DOHH2 (cell line): Measurements from ENCODE around the gene SHISA3.

Source experiments
- EZH2phosphoT487 ChIP-seq: fragments of 200-600 bp; sonication (generic); IDR thresholded peaks from 2 replicates; pipeline ENCODE4 v1.6.1; 2017; ENCODE audit warnings: borderline replicate concordance, mild to moderate bottlenecking, antibody characterized with exemption, low read length, moderate library complexity, mixed read lengths
- TF ChIP-seq, protein P1 (sequence below): fragments of 200-600 bp; sonication (generic); IDR thresholded peaks from one replicate; pipeline ENCODE4 v1.5.1; 2014; ENCODE audit warnings: antibody characterized with exemption, mild to moderate bottlenecking, low read depth, low read length; ENCODE audit not compliant: poor library complexity, severe bottlenecking

DNA sequence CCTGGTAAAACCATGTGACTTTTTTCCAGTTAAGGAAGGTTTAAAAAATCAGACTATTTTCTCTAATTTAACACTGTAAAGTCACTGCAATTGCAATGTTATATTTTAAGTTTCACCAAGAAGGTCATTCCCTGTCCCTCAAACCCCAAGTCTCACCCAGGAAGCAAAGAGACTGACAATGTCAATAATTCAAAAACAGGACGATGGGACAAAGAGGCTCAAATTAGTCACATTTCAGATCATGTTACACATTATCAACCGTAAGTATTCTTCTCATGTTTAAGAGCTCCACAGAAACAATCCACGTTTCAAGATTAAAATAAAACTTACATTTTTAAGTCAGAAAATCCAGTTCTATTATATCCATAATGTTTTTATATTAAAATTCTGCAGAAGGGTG lies 13.2 kb downstream of the SHISA3 start:
- TF ChIP-seq, protein P1, sequence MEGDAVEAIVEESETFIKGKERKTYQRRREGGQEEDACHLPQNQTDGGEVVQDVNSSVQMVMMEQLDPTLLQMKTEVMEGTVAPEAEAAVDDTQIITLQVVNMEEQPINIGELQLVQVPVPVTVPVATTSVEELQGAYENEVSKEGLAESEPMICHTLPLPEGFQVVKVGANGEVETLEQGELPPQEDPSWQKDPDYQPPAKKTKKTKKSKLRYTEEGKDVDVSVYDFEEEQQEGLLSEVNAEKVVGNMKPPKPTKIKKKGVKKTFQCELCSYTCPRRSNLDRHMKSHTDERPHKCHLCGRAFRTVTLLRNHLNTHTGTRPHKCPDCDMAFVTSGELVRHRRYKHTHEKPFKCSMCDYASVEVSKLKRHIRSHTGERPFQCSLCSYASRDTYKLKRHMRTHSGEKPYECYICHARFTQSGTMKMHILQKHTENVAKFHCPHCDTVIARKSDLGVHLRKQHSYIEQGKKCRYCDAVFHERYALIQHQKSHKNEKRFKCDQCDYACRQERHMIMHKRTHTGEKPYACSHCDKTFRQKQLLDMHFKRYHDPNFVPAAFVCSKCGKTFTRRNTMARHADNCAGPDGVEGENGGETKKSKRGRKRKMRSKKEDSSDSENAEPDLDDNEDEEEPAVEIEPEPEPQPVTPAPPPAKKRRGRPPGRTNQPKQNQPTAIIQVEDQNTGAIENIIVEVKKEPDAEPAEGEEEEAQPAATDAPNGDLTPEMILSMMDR: no peak
- TF ChIP-seq EZH2phosphoT487: no peak
